Measurements from ENCODE around the gene CCDC27.

- TF ChIP-seq CTCF (conservative IDR thresholded peaks at IDR 0.05; ENCODE audit: low read depth, low read length) (no peak), EZH2phosphoT487 (IDR thresholded peaks at IDR 0.05; ENCODE audit: borderline replicate concordance, low read length) (no peak)
These were observed 31.6 kb downstream of the CCDC27 start for GRCh38 chr1:3783651-3784474.
